B cell (primary cell): Measurements from ENCODE around the gene THSD7B. TPM values are rescaled to one million over a fixed set of nuclear protein-coding genes. Genes with fewer than 3 reads are reported as not detected.

Source experiments
- ATAC-seq: fragments of 200-7000 bp; cut with Tn5 transposase; one replicate; pipeline ENCODE4 v1.10.0; 2021; ENCODE audit warnings: low read depth, mild to moderate bottlenecking, moderate number of reproducible peaks, moderate library complexity
- CTCF ChIA-PET: fragments of 350-600 bp; sonication (Branson Sonifier 250); formaldehyde crosslinking; loops from one replicate; lab custom pipeline; 2021; ENCODE audit warnings: antibody characterized with exemption, inconsistent platforms; lab: Charles Lee
- POLR2A ChIA-PET: fragments of 350-600 bp; sonication (Branson Sonifier 250); formaldehyde crosslinking; loops from one replicate; lab custom pipeline; 2021; ENCODE audit warnings: antibody characterized with exemption; lab: Charles Lee
- DNase-seq: peaks from one replicate; pipeline ENCODE4 v3.0.0; 2013
- H2AFZ ChIP-seq: 2 replicates; pipeline ENCODE4 v1.6.1; 2012; ENCODE audit warnings: mild to moderate bottlenecking, low read depth, low read length; ENCODE audit not compliant: insufficient read depth, poor library complexity, severe bottlenecking
- H3K27ac ChIP-seq, 2 donors: 1 replicate in 1 of 2; 2 replicates in 1 of 2; pipeline ENCODE4 v1.5.1; 2012 to 2013; ENCODE audit warnings: low read length in 2 of 2, mild to moderate bottlenecking in 2 of 2, moderate library complexity in 1 of 2
- H3K27me3 ChIP-seq, 4 experiments: fragments of 200-600 bp in 1 of 4; sonication (generic) in 1 of 4; replicated peaks in 1 of 4; 1 replicate in 2 of 4; 2 replicates in 2 of 4; pipeline versions ENCODE4 v1.6.1 to v1.7.0; 2013 to 2016; ENCODE audit warnings: low read length in 3 of 4, mild to moderate bottlenecking in 2 of 4, mixed read lengths in 1 of 4, moderate library complexity in 1 of 4; ENCODE audit not compliant: insufficient read depth in 4 of 4, control insufficient read depth in 3 of 4; ENCODE audit errors: control extremely low read depth in 1 of 4
- H3K36me3 ChIP-seq, 2 experiments: replicated peaks in 1 of 2; 1 replicate in 1 of 2; 2 replicates in 1 of 2; pipeline versions ENCODE4 v1.6.1 to v1.7.1; 2013; ENCODE audit warnings: low read length in 1 of 2; ENCODE audit not compliant: insufficient read depth in 2 of 2, control insufficient read depth in 1 of 2; ENCODE audit errors: control extremely low read depth in 1 of 2, extremely low read depth in 1 of 2
- H3K4me1 ChIP-seq, 2 donors: fragments of 200-600 bp in 1 of 2; sonication (generic) in 1 of 2; 1 replicate in 1 of 2; 2 replicates in 1 of 2; pipeline versions ENCODE4 v1.5.1 to v1.6.1; 2013 to 2017; ENCODE audit warnings: low read length in 2 of 2; ENCODE audit not compliant: control insufficient read depth in 2 of 2, insufficient read depth in 2 of 2
- H3K4me2 ChIP-seq: replicated peaks from 2 replicates; pipeline ENCODE3; 2012; ENCODE audit warnings: mild to moderate bottlenecking, low read depth, low read length; ENCODE audit not compliant: poor library complexity, severe bottlenecking
- H3K4me3 ChIP-seq, 5 experiments: fragments of 200-600 bp in 1 of 5; sonication (generic) in 1 of 5; 1 replicate in 3 of 5; 2 replicates in 2 of 5; pipeline versions ENCODE4 v1.5.1 to v1.7.0; 2011 to 2016; ENCODE audit warnings: low read length in 4 of 5, mild to moderate bottlenecking in 4 of 5, low read depth in 2 of 5, control low read depth in 1 of 5, moderate library complexity in 1 of 5; ENCODE audit not compliant: insufficient read depth in 1 of 5; ENCODE audit errors: control extremely low read depth in 1 of 5, extremely low read depth in 1 of 5
- H3K79me2 ChIP-seq: fragments of 200-600 bp; sonication (generic); one replicate; pipeline ENCODE4 v1.6.0; 2016; ENCODE audit warnings: low read length; ENCODE audit not compliant: control insufficient read depth, insufficient read depth
- H3K9ac ChIP-seq: fragments of 200-600 bp; sonication (generic); 2 replicates; pipeline ENCODE4 v1.6.1; 2017; ENCODE audit warnings: mild to moderate bottlenecking, low read length, moderate library complexity
- H3K9me3 ChIP-seq, 3 donors: one replicate each; pipeline versions ENCODE4 v1.6.1 to v1.7.1; 2013; ENCODE audit warnings: low read length in 2 of 3; ENCODE audit not compliant: control insufficient read depth in 2 of 3, insufficient read depth in 1 of 3; ENCODE audit errors: control extremely low read depth in 1 of 3
- H4K20me1 ChIP-seq: 2 replicates; pipeline ENCODE4 v1.6.0; 2012; ENCODE audit warnings: mild to moderate bottlenecking, low read length; ENCODE audit not compliant: insufficient read depth, control insufficient read depth, poor library complexity, severe bottlenecking
- H3K27ac Mint-ChIP-seq: one replicate; pipeline ENCODE4 v1.8.0; 2021; ENCODE audit warnings: mixed read lengths
- H3K27me3 Mint-ChIP-seq: one replicate; pipeline ENCODE4 v1.8.0; 2021; ENCODE audit warnings: mixed read lengths
- H3K4me1 Mint-ChIP-seq: one replicate; pipeline ENCODE4 v1.8.0; 2021; ENCODE audit warnings: mixed read lengths
- H3K4me3 Mint-ChIP-seq: one replicate; pipeline ENCODE4 v1.8.0; 2021; ENCODE audit warnings: mixed read lengths
- H3K9me3 Mint-ChIP-seq: one replicate; pipeline ENCODE4 v1.8.0; 2022; ENCODE audit warnings: mixed read lengths; ENCODE audit not compliant: insufficient read depth
- EZH2 ChIP-seq: IDR thresholded peaks from 2 replicates; pipeline ENCODE4 v1.6.1; 2012; ENCODE audit warnings: borderline replicate concordance, low read depth, mild to moderate bottlenecking, moderate library complexity, low read length; ENCODE audit not compliant: insufficient read depth, poor library complexity, severe bottlenecking
- WGBS: methylation state at CpG from one replicate; pipeline ENCODE4 v1.1.5; 2013; ENCODE audit warnings: missing lambda C conversion rate; ENCODE audit not compliant: insufficient coverage; 5-methylcytosine and 5-hydroxymethylcytosine counted together
- intact Hi-C: fragments of 100-400 bp; cut with micrococcal nuclease; formaldehyde crosslinking; loops from one replicate; pipeline ENCODE4 v1.10.0; 2022
- polyA plus RNA-seq: library from polyadenylated mRNA; depleted of rRNA; stranded (reverse); fragments of >200 nt; gene quantifications from 2 replicates; pipeline ENCODE4 v1.2.3, GENCODE V29; 2012
- total RNA-seq, 2 donors: library from RNA; stranded (reverse); fragments of 120-200 nt in 1 of 2; gene quantifications; 1 replicate in 1 of 2; 2 replicates in 1 of 2; pipeline versions ENCODE4 v1.2.3 to v1.2.4, GENCODE V29; 2013 to 2022
- TF ChIP-seq, protein P1 (sequence below): fragments of 200-600 bp; IDR thresholded peaks from one replicate; pipeline ENCODE4 v1.8.0; 2022; ENCODE audit warnings: antibody characterized with exemption, mild to moderate bottlenecking

Gene THSD7B
- total and polyA plus RNA-seq, 2 donors (not counting 1 experiment from before 2014, with no cell fraction given) = 0.76 TPM; not detected in 1

DNA sequence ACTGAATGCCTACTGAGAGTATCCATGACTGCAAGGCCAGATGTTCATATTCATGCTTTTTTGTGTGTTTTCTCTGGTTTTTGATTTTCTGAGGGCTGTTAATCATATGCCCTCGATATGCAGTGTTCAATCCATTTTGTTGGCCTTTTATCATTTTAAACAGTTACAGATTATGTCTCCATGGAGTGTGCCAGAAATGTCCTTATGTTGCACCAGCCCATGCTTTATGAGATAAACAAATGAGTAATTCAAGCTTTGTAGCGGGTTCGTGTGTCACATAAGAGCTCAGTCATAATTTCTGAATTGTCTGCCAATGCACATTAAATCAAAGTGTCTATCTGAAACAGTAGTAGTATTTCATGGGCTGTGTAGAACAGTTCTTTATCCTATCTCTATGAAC lies 583.0 kb downstream of the THSD7B start:
- Histone ChIP-seq H3K36me3 (no peaks in the 10 kb centered on the region), H3K9me3 (no peaks in the 10 kb centered on the region), H4K20me1 (no peaks in the 10 kb centered on the region), H3K79me2 (no peaks in the 10 kb centered on the region), H3K4me3 (no peak overlapping the region), H3K27ac (no peak overlapping the region), H3K4me1 (no peaks in the 10 kb centered on the region), H3K27me3 (no peaks in the 10 kb centered on the region), H2AFZ (no peak overlapping the region), H3K9ac (no peak overlapping the region), H3K4me2 (no peak overlapping the region)
- peaks cover 3% of the 10 kb centered on the region for H3K9me3 Mint-ChIP-seq
- H3K4me3 Mint-ChIP-seq = no peak overlapping the region
- intact Hi-C loops = no loop called here
- ChIA-PET CTCF (no interaction called here), POLR2A (no interaction called here)
- H3K27ac Mint-ChIP-seq = no peak overlapping the region
- DNase-seq = no peak
- H3K4me1 Mint-ChIP-seq = no peaks in the 10 kb centered on the region
- WGBS = no CpG with 5 or more reads among the region's 3 CpGs
- no peaks in the 10 kb centered on the region for H3K27me3 Mint-ChIP-seq
- ATAC-seq = no peak
- no peak for TF ChIP-seq EZH2
- TF ChIP-seq, protein P1, sequence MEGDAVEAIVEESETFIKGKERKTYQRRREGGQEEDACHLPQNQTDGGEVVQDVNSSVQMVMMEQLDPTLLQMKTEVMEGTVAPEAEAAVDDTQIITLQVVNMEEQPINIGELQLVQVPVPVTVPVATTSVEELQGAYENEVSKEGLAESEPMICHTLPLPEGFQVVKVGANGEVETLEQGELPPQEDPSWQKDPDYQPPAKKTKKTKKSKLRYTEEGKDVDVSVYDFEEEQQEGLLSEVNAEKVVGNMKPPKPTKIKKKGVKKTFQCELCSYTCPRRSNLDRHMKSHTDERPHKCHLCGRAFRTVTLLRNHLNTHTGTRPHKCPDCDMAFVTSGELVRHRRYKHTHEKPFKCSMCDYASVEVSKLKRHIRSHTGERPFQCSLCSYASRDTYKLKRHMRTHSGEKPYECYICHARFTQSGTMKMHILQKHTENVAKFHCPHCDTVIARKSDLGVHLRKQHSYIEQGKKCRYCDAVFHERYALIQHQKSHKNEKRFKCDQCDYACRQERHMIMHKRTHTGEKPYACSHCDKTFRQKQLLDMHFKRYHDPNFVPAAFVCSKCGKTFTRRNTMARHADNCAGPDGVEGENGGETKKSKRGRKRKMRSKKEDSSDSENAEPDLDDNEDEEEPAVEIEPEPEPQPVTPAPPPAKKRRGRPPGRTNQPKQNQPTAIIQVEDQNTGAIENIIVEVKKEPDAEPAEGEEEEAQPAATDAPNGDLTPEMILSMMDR = no peak

DNA sequence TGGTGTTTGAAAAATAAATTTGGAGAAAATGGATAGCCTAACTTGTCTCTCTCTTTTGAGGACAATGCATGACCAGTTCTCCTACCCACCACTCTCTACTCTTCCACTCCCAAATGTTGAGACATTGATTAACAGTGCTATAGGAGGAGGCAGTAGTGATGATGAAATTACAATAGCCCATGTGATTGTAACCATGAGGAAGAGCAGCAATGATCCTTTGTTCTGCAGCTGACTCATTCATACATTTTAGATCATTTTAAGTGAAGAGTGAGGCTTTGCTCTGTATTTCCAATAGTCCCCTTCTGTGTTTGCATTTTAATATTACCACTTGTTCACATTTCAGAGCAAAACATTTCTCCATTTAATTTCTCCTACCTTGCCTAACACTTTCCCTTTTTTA lies 592.3 kb downstream of the THSD7B start:
- DNase-seq (no peak), ATAC-seq (no peak)
- no peak overlapping the region for H3K27ac Mint-ChIP-seq

More for the DNA sequence above, 592.3 kb downstream of the THSD7B start:
- Mint-ChIP-seq H3K4me3 (no peak overlapping the region), H3K27me3 (no peaks in the 10 kb centered on the region), H3K9me3 (peaks cover 3% of the 10 kb centered on the region), H3K4me1 (no peaks in the 10 kb centered on the region)
- H3K36me3 ChIP-seq = no peaks in the 10 kb centered on the region
- POLR2A ChIA-PET = no interaction called here
- TF ChIP-seq EZH2 = no peak
- TF ChIP-seq, protein P1 = no peak
- intact Hi-C loops = no loop called here
- H3K4me2 ChIP-seq = no peak overlapping the region
- H3K79me2 ChIP-seq = no peaks in the 10 kb centered on the region
- H3K4me1 ChIP-seq = no peaks in the 10 kb centered on the region
- H4K20me1 ChIP-seq = no peaks in the 10 kb centered on the region
- H2AFZ ChIP-seq = no peak overlapping the region
- no peak overlapping the region for H3K4me3 ChIP-seq
- CTCF ChIA-PET = no interaction called here
- H3K9ac ChIP-seq = no peak overlapping the region
- no peaks in the 10 kb centered on the region for H3K27me3 ChIP-seq
- H3K9me3 ChIP-seq = peaks cover 0 to 7% (median 0%) of the 10 kb centered on the region in 3 donors
- H3K27ac ChIP-seq = no peak overlapping the region
